GM20000 (cell line): Measurements from ENCODE around the gene IFITM10.

Experiments
- DNase-seq: peaks from one replicate; pipeline ENCODE4 v3.0.0; 2012; ENCODE audit warnings: low spot score
- TF ChIP-seq, protein P1 (sequence below): IDR thresholded peaks from 2 replicates; pipeline ENCODE4 v1.5.1; 2012; ENCODE audit warnings: mild to moderate bottlenecking, control low read depth; ENCODE audit errors: extremely low read depth, missing control alignments

The IFITM10 gene

DNA sequence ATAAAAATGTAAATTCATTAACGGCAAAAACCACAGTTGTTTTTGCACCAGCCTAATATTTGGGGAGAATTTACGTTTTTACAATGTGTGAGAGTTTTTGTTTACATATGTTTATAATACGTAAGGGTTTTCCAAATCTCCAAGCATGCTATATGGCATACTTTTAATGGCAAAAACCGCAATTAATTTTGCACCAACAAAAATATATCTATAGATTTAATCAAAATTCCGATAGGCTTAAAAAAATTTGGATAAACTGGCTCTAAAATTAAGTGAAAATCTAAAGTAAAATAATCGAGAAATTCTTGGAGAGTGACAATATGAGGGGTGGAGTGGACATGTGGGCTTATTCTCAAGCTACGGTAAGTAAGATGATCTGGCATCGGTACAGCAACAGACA is 30.6 kb downstream of the IFITM10 start:
- TF ChIP-seq, protein P1, sequence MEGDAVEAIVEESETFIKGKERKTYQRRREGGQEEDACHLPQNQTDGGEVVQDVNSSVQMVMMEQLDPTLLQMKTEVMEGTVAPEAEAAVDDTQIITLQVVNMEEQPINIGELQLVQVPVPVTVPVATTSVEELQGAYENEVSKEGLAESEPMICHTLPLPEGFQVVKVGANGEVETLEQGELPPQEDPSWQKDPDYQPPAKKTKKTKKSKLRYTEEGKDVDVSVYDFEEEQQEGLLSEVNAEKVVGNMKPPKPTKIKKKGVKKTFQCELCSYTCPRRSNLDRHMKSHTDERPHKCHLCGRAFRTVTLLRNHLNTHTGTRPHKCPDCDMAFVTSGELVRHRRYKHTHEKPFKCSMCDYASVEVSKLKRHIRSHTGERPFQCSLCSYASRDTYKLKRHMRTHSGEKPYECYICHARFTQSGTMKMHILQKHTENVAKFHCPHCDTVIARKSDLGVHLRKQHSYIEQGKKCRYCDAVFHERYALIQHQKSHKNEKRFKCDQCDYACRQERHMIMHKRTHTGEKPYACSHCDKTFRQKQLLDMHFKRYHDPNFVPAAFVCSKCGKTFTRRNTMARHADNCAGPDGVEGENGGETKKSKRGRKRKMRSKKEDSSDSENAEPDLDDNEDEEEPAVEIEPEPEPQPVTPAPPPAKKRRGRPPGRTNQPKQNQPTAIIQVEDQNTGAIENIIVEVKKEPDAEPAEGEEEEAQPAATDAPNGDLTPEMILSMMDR, result no peak
- DNase-seq, result no peak

DNA sequence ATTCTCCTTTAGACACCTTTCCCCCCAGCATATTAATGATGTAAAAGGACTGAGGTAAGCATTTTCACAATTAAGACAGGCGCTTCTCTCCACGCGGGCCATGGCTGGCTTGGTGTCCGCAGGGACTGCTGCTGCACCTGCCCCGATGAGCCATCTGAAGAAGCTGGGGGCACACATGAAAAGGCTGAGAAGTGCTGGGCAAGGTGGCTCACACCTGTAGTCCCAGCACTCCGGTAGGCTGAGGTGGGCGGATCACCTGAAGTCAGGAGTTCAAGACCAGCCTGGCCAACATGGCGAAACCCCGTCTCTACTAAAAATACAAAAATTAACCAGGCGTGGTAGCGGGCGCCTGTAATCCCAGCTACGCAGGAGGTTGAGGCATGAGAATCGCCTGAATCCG is 32.1 kb downstream of the IFITM10 start:
- TF ChIP-seq, protein P1, result no peak
- DNase-seq, result no peak

DNA sequence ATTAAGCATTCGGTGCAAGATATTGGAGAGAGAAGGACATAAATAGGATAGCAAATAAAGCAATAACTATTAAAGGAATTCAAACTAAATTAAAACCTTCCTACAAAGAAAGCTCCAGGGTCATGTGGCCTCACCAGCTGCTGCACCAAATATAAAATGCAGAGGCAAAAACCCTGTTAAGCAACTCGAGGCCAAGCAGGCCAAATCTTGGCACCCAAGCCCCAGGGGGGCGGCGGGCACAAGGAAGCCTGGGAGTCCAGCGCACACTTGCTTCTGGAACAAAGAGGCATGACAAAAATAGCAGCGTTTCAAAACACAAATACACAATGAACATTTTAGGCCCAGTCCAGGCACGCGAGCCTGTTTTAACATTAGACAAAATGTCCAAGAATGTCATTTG is 32.6 kb downstream of the IFITM10 start:
- DNase-seq, result no peak
- TF ChIP-seq, protein P1, result no peak

DNA sequence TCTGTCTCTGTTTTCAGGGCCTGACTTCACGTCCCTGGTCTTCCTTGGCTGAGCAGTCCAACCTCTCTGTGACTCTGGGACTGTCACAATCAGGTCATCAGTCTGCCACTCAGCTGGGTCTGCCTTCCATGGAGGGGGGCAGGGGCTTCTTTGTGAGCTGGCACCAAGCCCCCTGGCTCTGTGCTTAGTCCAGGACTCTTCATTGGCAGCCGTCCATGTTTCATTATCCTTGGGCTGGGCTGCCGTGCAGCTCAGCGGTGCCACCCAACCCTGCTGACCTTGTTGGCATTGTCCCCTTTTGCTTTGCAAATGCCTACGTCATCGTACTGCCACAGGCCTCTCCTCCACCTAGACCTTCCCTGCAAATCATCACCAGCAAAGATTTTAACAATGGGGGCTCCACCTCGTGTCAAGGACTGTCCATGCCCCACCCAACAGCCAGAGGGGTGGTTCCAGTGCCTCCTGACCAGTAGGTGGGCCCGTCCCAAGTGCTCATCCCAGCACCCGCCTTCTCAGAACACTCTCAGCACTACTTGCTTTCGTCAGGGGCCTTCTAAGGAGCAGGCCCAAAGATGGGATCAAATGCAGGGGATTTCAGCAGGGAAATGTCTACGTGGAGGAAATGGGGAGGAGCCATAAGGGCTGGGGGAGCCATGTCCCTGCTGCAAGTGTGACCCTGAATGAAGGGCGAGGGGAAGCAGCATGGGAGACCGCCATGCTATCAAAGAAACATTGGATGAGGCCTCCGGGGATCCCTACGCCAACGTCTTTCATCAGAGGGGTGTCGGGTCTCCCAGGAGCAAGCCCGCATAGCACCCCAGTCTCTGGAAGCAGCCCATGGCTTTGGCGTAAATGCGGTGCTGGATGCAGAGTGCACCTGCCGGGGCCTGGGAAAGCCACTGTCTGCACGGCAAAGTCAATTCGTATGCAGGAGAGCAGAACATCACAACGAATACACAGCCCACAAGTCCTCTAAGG is 35.2 kb downstream of the IFITM10 start:
- DNase-seq, result no peak
- TF ChIP-seq, protein P1, result no peak

DNA sequence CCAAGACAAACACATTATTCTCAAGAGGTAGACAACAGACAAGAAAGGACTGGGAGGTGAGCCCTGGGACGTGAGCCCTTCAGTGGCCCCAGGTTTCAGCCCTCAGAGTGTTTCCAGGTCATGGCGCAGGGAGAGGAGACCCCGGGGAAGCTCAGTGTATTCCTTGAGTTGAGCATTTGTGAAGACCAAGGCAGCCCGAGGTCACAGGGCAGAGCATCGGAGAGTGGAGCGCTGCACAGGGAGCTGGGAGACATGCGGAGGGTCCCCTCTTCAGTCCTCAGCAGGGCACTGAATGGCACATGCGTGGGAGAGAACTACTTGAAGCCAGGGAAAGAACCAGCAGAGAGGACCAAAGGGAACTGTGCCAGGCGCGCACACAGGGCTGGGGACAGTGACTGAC is 41.7 kb downstream of the IFITM10 start:
- DNase-seq, result no peak
- TF ChIP-seq, protein P1, result no peak

DNA sequence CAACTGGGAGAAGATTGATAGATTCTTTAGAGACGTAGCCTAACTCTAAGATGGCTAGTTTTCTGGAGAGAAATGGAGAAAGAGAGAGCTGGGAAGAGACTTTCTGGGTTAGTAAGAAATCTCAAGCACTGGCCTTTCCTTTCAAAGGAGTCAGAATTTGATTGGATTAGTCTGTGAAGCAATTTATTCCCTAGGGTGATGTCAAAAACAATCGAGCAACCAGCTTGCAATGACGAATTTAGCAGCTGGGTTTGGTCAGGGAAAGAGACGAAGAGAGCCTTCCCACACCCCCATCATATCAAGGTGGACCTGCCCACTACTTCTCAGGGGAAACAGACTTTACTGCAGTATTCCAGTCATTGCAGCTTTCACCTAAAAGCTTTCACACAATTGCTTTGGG is 42.6 kb downstream of the IFITM10 start:
- DNase-seq, result no peak
- TF ChIP-seq, protein P1, result no peak

DNA sequence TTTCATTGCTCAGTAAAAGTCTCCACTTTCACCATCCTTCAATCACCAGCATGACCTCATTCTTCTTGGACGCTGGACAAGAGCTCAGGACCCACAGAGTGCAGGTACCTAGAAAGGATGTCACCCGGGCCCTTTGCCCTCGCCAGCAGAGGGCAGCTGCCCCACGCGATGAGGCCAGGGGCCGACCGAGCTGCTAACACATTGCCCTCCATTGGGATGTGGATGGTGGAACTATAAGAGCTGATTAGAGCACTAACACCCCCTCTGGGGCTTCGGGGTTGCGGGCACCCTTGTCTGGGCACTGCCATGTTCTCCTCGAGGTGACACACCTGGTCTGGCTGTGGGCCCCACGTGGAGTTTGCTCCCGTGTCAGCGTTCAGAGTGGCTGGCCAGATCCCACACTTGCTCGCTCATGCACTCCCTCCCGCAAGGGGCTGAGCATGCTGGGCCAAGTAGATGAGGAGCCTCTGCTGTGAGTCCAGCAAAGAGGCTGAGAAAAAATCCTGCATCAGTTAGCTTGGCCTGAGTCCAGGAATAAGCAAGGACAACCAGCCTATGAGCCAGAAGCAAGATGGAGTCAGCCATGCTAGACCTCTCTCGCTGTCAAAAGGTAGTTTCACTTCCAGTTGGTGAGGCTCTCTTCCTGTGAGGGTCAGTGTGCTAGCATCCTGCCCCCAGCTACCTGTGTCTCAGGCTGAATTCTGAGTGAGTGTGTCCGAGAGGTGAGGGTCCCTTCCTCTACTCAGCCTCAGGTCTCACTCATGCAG is 43.6 kb downstream of the IFITM10 start:
- DNase-seq, result no peak

More for the DNA sequence above, 43.6 kb downstream of the IFITM10 start:
- TF ChIP-seq, protein P1, result no peak
